Measurements from ENCODE around the gene SCN5A. TPM values are rescaled to one million over a fixed set of nuclear protein-coding genes. Genes with fewer than 3 reads are reported as not detected.

The SCN5A gene
- total RNA-seq, 2 donors from 2014 or later = 4.5 to 5.6 TPM

- WGBS, 2 experiments (ENCODE audit: insufficient coverage in 1 of 2, insufficient read length in 1 of 2) = 93 to 97% methylated on average over 9 to 13 of the region's 13 CpGs
- Histone ChIP-seq H3K9me3 (ENCODE audit: control insufficient read depth, low read length) (no peaks in the 10 kb centered on the region), H3K4me1 (ENCODE audit: control insufficient read depth, insufficient read depth, low read length) (no peaks in the 10 kb centered on the region), H3K36me3 (ENCODE audit: control insufficient read depth, insufficient read depth, low read length) (no peaks in the 10 kb centered on the region), H3K27me3 (ENCODE audit: control insufficient read depth, insufficient read depth, low read length, poor library complexity, severe bottlenecking) (no peaks in the 10 kb centered on the region), H3K9ac (ENCODE audit: extremely low read depth, low read length, poor library complexity, severe bottlenecking) (no peak overlapping the region), H3K4me3 (ENCODE audit: low read length) (no peak overlapping the region), H3K27ac (ENCODE audit: low read depth, low read length) (no peak overlapping the region)
- Mint-ChIP-seq H3K4me1 (no peaks in the 10 kb centered on the region), H3K9me3 (no peaks in the 10 kb centered on the region), H3K27me3 (ENCODE audit: insufficient read depth) (no peaks in the 10 kb centered on the region), H3K36me3 (ENCODE audit: low read depth) (no peaks in the 10 kb centered on the region), H3K27ac (no peak overlapping the region), H3K4me3 (no peak overlapping the region)
- TF ChIP-seq CTCF (conservative IDR thresholded peaks at IDR 0.05) = no peak
- peak; percentile 24 for DNase-seq
Observed at GRCh38 chr3:38566215-38566528, 83.3 kb downstream of the SCN5A start.

- Mint-ChIP-seq H3K36me3 (ENCODE audit: low read depth) (no peaks in the 10 kb centered on the region), H3K27me3 (ENCODE audit: insufficient read depth) (no peaks in the 10 kb centered on the region), H3K9me3 (no peaks in the 10 kb centered on the region), H3K27ac (no peak overlapping the region), H3K4me3 (no peak overlapping the region), H3K4me1 (no peaks in the 10 kb centered on the region)
- no peaks in the 10 kb centered on the region for H3K4me1 ChIP-seq (ENCODE audit: control insufficient read depth, insufficient read depth, low read length)
- H3K9me3 ChIP-seq (ENCODE audit: control insufficient read depth, low read length) = no peaks in the 10 kb centered on the region
- DNase-seq = peak; percentile 33
- TF ChIP-seq CTCF (conservative IDR thresholded peaks at IDR 0.05) = no peak
- WGBS, 2 experiments (ENCODE audit: insufficient coverage in 1 of 2, insufficient read length in 1 of 2) = 92 to 93% methylated on average over 10 to 13 of the region's 13 CpGs
- no peak overlapping the region for H3K4me3 ChIP-seq (ENCODE audit: low read length)
- no peaks in the 10 kb centered on the region for H3K27me3 ChIP-seq (ENCODE audit: control insufficient read depth, insufficient read depth, low read length, poor library complexity, severe bottlenecking)
- H3K9ac ChIP-seq (ENCODE audit: extremely low read depth, low read length, poor library complexity, severe bottlenecking) = no peak overlapping the region
- no peak overlapping the region for H3K27ac ChIP-seq (ENCODE audit: low read depth, low read length)
- no peaks in the 10 kb centered on the region for H3K36me3 ChIP-seq (ENCODE audit: control insufficient read depth, insufficient read depth, low read length)
Observed at GRCh38 chr3:38565339-38566214, 83.9 kb downstream of the SCN5A start.

GRCh38 chr3:38564631-38565338 lies 84.7 kb downstream of the SCN5A start:
- Mint-ChIP-seq H3K9me3 (no peaks in the 10 kb centered on the region), H3K4me3 (no peak overlapping the region), H3K27me3 (ENCODE audit: insufficient read depth) (no peaks in the 10 kb centered on the region), H3K27ac (no peak overlapping the region), H3K36me3 (ENCODE audit: low read depth) (no peaks in the 10 kb centered on the region), H3K4me1 (no peaks in the 10 kb centered on the region)
- no peak for TF ChIP-seq CTCF (conservative IDR thresholded peaks at IDR 0.05)
- H3K27me3 ChIP-seq (ENCODE audit: control insufficient read depth, insufficient read depth, low read length, poor library complexity, severe bottlenecking) = no peaks in the 10 kb centered on the region
- H3K4me3 ChIP-seq (ENCODE audit: low read length) = no peak overlapping the region
- WGBS, 2 experiments (ENCODE audit: insufficient coverage in 1 of 2, insufficient read length in 1 of 2) = 93 to 100% methylated on average over 4 to 6 of the region's 6 CpGs
- H3K36me3 ChIP-seq (ENCODE audit: control insufficient read depth, insufficient read depth, low read length) = no peaks in the 10 kb centered on the region
- DNase-seq = peak; percentile 36
- H3K9me3 ChIP-seq (ENCODE audit: control insufficient read depth, low read length) = no peaks in the 10 kb centered on the region
- H3K27ac ChIP-seq (ENCODE audit: low read depth, low read length) = no peak overlapping the region
- no peak overlapping the region for H3K9ac ChIP-seq (ENCODE audit: extremely low read depth, low read length, poor library complexity, severe bottlenecking)
- H3K4me1 ChIP-seq (ENCODE audit: control insufficient read depth, insufficient read depth, low read length) = no peaks in the 10 kb centered on the region

Data from endodermal cell (in vitro differentiated cells).